CD4-positive, alpha-beta T cell treated with Interleukin-17A for 1 hour (primary cell): ENCODE measurements around the gene ZSWIM6.
A peak's percentile ranks its signal among the peaks of the same experiment; 100 is the strongest.

Experiments
- DNase-seq: peaks from one replicate; pipeline ENCODE4 v3.0.0-alpha.2; 2020

Gene ZSWIM6

GRCh38 chr5:61331407-61332357 lies at the start of gene ZSWIM6:
Gene ZSWIM6 (plus strand): TSS chr5:61332258. CDS start chr5:61332273, 15 bp downstream.
- peak; percentile 99 for DNase-seq

GRCh38 chr5:61283471-61283870 lies 48.6 kb upstream of the ZSWIM6 start:
- DNase-seq, result no peak

DNA sequence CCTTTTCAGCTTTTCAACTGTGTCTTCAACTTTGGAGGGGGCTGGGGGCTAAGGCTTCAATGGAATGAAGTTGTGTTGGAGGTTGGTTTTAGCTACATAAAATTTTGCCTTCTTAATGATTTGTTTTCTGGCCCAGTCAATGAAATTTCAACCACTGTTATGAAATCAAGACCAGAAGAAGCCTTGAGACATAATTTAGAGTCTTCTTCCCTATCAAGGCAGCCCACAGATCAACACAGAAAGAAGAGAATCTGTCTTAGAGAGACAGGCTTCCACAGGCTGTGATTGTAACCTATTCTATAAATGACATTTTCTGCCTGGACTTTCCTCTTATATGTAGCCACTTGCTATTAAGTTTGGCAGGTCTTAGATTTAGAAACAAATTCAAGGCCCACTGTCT lies 46.5 kb upstream of the ZSWIM6 start:
- no peak for DNase-seq

DNA sequence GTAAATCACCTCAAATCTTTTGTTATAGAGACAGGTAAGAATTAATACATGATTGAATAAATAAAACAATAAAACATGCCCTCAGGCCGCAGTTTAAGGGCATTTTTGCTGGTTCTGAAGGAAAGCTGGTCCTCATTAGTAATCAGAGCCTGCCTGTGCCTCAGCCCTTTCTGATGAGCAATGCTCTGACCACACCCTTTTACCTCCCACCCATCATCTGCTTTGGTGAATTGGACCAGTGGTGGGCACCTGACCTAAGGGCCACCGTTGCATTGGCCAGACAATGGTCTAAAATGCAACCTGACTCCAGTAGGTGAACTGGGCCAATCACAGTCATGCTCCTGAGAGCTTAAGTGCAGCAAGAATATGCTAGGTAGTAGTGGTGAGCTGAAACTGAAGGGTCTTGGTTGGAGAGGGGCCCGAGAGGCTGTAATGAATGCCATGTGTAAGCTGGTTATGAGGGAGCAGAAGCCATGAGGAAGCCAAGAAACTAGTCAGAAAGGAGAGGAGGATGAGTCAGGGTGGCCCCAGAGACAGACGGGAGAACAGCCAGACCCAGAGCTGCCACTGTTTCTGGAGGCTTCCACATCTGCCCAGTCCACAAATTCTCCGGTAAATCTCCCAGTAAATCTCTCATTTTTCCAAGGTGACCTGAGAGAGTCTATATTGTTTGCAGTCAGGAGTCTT lies 45.5 kb upstream of the ZSWIM6 start:
- DNase-seq, result no peak

DNA sequence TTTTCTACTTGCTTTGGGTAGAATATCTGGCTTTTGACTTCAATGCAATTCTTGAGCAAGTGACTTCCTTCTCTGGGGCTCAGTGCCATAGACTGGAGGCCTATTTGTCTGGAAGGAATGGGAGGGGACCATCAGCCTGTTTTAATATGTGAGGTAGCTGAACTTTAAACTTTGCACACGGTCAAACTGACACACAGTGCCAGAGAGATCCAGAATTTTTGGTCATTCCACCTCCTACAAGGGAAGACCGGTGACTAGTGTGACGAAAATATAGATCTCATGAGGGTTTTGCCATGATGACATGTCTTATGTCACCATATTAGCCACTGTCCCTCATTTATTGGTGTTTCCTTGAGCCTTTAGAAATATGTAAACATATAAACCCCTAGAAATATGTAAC lies 44.6 kb upstream of the ZSWIM6 start:
- no peak for DNase-seq

DNA sequence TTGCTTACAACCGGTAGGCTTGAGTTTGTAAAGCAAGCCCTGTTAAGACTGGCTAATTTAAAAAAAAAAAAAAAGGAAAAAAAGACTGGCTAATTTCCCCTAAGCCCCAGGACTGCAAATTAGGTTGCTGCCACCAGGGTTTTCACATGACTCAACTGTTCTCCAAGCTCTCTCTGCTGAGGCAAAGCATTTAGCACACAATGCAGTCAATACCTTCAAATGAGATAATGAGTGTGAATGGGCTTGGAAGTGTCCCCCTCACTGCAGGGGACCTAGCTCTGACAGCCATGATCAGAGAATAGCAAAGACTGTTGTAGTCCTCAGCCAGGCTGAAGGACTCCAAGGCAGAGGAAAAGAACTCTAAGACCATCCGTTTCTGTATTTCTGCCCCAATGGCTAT lies 42.8 kb upstream of the ZSWIM6 start:
- no peak for DNase-seq

GRCh38 chr5:61289669-61290306 lies 42.3 kb upstream of the ZSWIM6 start:
- DNase-seq, result no peak

DNA sequence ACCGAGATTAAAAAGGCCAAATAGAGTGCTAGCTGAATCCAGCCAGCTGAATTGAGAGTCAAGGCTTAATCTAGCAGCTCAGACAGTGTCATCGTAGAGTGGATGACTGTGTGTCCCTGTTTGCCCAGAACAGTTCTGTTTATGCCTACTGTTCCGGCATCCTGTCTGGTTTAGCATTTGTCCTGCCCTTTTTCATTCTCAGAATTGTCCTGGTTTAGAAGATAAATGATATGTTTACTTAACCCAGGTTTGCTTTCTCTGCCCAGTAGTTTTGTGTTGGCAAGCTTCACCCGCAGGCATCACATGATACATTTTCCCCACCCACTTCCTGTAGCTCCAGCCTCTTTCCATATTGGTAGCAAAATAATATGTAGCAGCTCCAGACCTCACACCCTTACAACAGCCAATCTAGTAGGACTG lies 41.3 kb upstream of the ZSWIM6 start:
- no peak for DNase-seq

GRCh38 chr5:61292062-61292657 lies 39.9 kb upstream of the ZSWIM6 start:
- DNase-seq, result no peak

- DNase-seq, result no peak
These were observed 39.0 kb upstream of the ZSWIM6 start for GRCh38 chr5:61293071-61293470.

- no peak for DNase-seq
These were observed 38.2 kb upstream of the ZSWIM6 start for GRCh38 chr5:61293873-61294272.

GRCh38 chr5:61295365-61295764 lies 36.7 kb upstream of the ZSWIM6 start:
- DNase-seq, result no peak

- no peak for DNase-seq
These were observed 34.0 kb upstream of the ZSWIM6 start for GRCh38 chr5:61298066-61298465.

GRCh38 chr5:61298580-61298979 lies 33.5 kb upstream of the ZSWIM6 start:
- DNase-seq, result no peak

DNA sequence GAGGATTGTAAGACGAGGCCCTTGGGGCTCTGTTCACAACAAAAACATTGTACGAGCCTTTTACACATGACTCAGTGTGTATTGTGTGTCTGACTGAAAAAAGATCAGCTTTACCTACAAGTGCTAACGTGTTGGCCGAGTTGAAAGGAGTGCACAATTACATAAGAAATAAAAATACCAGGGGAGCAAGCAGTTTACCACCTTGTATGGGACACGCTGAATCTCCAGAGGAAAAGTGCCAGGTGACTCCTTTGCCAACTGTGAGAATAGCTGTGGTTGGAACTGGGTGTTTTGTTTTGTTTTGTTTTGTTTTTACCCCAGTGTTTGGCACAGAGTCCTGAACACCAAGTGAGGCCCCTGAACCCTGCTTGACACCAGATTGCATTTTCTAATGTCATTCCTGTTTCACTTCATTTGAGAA lies 32.8 kb upstream of the ZSWIM6 start:
- DNase-seq, result no peak

GRCh38 chr5:61301341-61302199 lies 30.5 kb upstream of the ZSWIM6 start:
- no peak for DNase-seq

DNA sequence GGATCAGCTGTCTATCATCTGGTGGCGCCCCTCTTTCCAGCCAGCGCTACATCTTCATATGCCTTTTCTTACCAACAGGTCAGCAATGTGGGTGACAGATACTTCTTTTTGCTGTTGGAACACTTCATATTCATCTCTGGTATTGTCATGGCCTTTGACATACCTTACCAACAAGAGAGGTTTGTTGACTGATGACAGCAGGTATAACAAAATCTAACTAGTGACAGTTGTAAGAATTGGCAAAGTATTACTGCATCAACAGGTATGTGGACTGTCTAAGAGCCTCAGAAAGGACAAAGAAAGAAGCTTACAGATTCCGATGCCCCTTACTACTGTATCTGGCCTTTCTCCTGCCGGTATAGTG lies 29.9 kb upstream of the ZSWIM6 start:
- DNase-seq, result no peak

GRCh38 chr5:61303346-61303745 lies 28.7 kb upstream of the ZSWIM6 start:
- DNase-seq, result no peak

DNA sequence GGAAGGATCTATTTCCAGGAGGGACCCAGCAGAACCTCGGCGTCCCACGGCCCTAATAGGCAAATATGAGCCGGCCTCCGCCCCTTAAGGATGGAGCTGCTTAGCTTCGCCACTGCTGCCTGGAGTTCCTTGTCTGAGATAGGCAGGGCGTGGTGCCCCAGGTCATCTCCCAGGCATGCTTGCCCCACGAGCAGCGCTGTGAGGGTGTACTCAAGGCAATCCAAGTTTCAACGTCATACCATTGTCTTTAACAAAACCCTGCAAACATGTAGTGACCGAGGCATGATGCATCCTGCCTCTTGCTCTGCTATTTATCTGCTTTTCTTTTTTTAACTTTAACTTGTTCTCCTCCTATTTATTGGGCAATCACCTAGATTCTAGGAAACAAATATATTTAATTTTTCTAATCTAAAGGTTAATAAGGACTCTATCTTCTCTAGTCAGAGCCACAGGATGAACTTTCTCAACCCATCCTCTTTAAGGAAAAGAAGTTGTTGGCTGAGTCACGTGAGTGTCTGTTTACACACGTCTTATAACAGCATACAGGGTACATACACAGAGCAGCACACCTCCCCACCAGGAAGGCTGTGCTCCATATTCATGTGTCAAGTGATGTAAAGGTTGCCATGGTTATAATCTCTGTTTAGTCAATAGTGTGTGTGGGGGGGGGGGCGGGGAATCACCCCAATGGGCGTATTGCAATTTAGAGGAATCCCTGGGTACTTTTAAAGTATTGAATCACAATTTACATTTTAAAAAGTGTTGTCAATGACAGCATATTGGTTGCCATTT lies 27.3 kb upstream of the ZSWIM6 start:
- peak; percentile 27 for DNase-seq

GRCh38 chr5:61306531-61307131 lies 25.4 kb upstream of the ZSWIM6 start:
- no peak for DNase-seq

GRCh38 chr5:61307191-61307590 lies 24.9 kb upstream of the ZSWIM6 start:
- no peak for DNase-seq
